PC-3 (cell line): ENCODE measurements around the gene CSDE1. TPM values are rescaled to one million over a fixed set of nuclear protein-coding genes. Genes with fewer than 3 reads are reported as not detected.
A peak's percentile ranks its signal among the peaks of the same experiment; 100 is the strongest.

ENCODE experiments used
- ATAC-seq: fragments of 200-7000 bp; cut with Tn5 transposase; 2 replicates; pipeline ENCODE4 v1.9.1; 2020; ENCODE audit warnings: mild to moderate bottlenecking, moderate library complexity
- BruUV-seq: library from RNA; stranded (reverse); fragments of 400-500 nt; replicated peaks from 2 replicates; lab custom pipeline; 2021; lab: Mats Ljungman, UMichigan
- CTCF ChIA-PET: fragments of 300-600 bp; sonication (Branson Sonifier 250); formaldehyde crosslinking; loops from one replicate; lab custom pipeline; 2022; ENCODE audit warnings: antibody characterized with exemption; lab: Charles Lee
- POLR2A ChIA-PET: fragments of 300-600 bp; sonication (Branson Sonifier 250); formaldehyde crosslinking; loops from one replicate; lab custom pipeline; 2022; ENCODE audit warnings: antibody characterized with exemption; ENCODE audit not compliant: unreplicated experiment; lab: Charles Lee
- DNase-seq: peaks from one replicate; pipeline ENCODE4 v3.0.0-alpha.2; 2015
- H2AFZ ChIP-seq: fragments of 300-600 bp; sonication (generic); 2 replicates; pipeline ENCODE4 v1.6.0; 2016; ENCODE audit warnings: antibody characterized with exemption, low read length
- H3F3A ChIP-seq: fragments of 300-600 bp; sonication (generic); one replicate; pipeline ENCODE4 v1.6.0; 2017; ENCODE audit warnings: antibody characterized with exemption, low read length, control low read depth, mild to moderate bottlenecking; ENCODE audit not compliant: unreplicated experiment
- H3K27ac ChIP-seq: fragments of 300-600 bp; sonication (generic); 2 replicates; pipeline ENCODE4 v1.5.1; 2016; ENCODE audit warnings: mild to moderate bottlenecking, low read length
- H3K27me3 ChIP-seq: fragments of 300-600 bp; sonication (generic); 2 replicates; pipeline ENCODE4 v1.6.1; 2016; ENCODE audit warnings: low read length, mixed read lengths
- H3K36me3 ChIP-seq: fragments of 300-600 bp; sonication (generic); 2 replicates; pipeline ENCODE4 v1.6.1; 2016; ENCODE audit warnings: low read depth, mixed run types, low read length, mixed read lengths
- H3K4me1 ChIP-seq: fragments of 300-600 bp; sonication (generic); 2 replicates; pipeline ENCODE4 v1.5.1; 2016; ENCODE audit warnings: low read length; ENCODE audit not compliant: insufficient read depth
- H3K4me2 ChIP-seq: fragments of 300-600 bp; sonication (generic); 2 replicates; pipeline ENCODE4 v1.6.0; 2016; ENCODE audit warnings: low read length
- H3K4me3 ChIP-seq: fragments of 300-600 bp; sonication (generic); 2 replicates; pipeline ENCODE4 v1.5.1; 2016; ENCODE audit warnings: mild to moderate bottlenecking, low read length, mixed read lengths
- H3K79me2 ChIP-seq: fragments of 300-600 bp; sonication (generic); 2 replicates; pipeline ENCODE4 v1.6.1; 2017; ENCODE audit warnings: low read length, mixed read lengths
- H3K9ac ChIP-seq: fragments of 300-600 bp; sonication (generic); 2 replicates; pipeline ENCODE4 v1.6.0; 2016; ENCODE audit warnings: mild to moderate bottlenecking, low read length
- H3K9me2 ChIP-seq: fragments of 300-600 bp; sonication (generic); replicated peaks from 2 replicates; pipeline ENCODE4 v1.6.1; 2016; ENCODE audit warnings: mixed run types, low read length, mixed read lengths
- H3K9me3 ChIP-seq: fragments of 300-600 bp; sonication (generic); 2 replicates; pipeline ENCODE4 v1.6.1; 2016; ENCODE audit warnings: low read length, mixed read lengths
- H4K20me1 ChIP-seq: fragments of 300-600 bp; sonication (generic); 2 replicates; pipeline ENCODE4 v1.6.1; 2016; ENCODE audit warnings: low read length, mixed read lengths
- CTCF ChIP-seq: fragments of 300-600 bp; sonication (generic); conservative IDR thresholded peaks from 2 replicates; pipeline ENCODE4 v1.5.1; 2017; ENCODE audit warnings: antibody characterized with exemption, low read depth, mild to moderate bottlenecking, low read length
- EZH2 ChIP-seq: fragments of 300-600 bp; sonication (generic); IDR thresholded peaks from one replicate; pipeline ENCODE4 v1.6.1; 2017; ENCODE audit warnings: antibody characterized with exemption, mild to moderate bottlenecking, low read length; ENCODE audit not compliant: unreplicated experiment
- EZH2phosphoT487 ChIP-seq: fragments of 300-600 bp; sonication (generic); IDR thresholded peaks from 2 replicates; pipeline ENCODE4 v1.6.1; 2018; ENCODE audit warnings: mild to moderate bottlenecking, antibody characterized with exemption, low read length, borderline replicate concordance
- intact Hi-C: fragments of 100-400 bp; cut with micrococcal nuclease; formaldehyde crosslinking; loops from 2 replicates; pipeline ENCODE4 v1.9.0; 2023
- total RNA-seq: library from RNA; depleted of rRNA; stranded (reverse); fragments of >200 nt; gene quantifications from 2 replicates; pipeline ENCODE4 v1.2.3, GENCODE V29; 2014

The CSDE1 gene
- total RNA-seq, 1 experiment from 2014 or later: 480 TPM

GRCh38 chr1:114771992-114772391 is 14.2 kb upstream of the CSDE1 start:
- ChIA-PET POLR2A (no interaction called here), CTCF (no interaction called here)
- Histone ChIP-seq H3K4me2 (no peak overlapping the region), H3K9me2 (no peaks in the 10 kb centered on the region), H3K27me3 (no peaks in the 10 kb centered on the region), H3K9ac (no peak overlapping the region), H4K20me1 (no peaks in the 10 kb centered on the region), H2AFZ (no peak overlapping the region), H3F3A (no peaks in the 10 kb centered on the region), H3K36me3 (peaks cover 27% of the 10 kb centered on the region; the same call in 1 of the 2 replicates), H3K4me3 (no peak overlapping the region), H3K79me2 (no peaks in the 10 kb centered on the region), H3K4me1 (no peaks in the 10 kb centered on the region; the same call in 1 of the 2 replicates), H3K9me3 (no peaks in the 10 kb centered on the region), H3K27ac (no peak overlapping the region)
- no TSS peak for BruUV-seq
- intact Hi-C loops: no loop called here
- no peak for ATAC-seq
- no peak for TF ChIP-seq EZH2
- no peak for TF ChIP-seq CTCF
- no peak for TF ChIP-seq EZH2phosphoT487
- no peak for DNase-seq

GRCh38 chr1:114770989-114771388 is 13.2 kb upstream of the CSDE1 start:
- intact Hi-C loops: no loop called here
- DNase-seq (no peak), ATAC-seq (peak; percentile 64)
- Histone ChIP-seq H3K4me3 (no peak overlapping the region), H3K27me3 (no peaks in the 10 kb centered on the region), H4K20me1 (no peaks in the 10 kb centered on the region), H3K4me1 (no peaks in the 10 kb centered on the region; the same call in 1 of the 2 replicates), H3K4me2 (no peak overlapping the region), H3K36me3 (peaks cover 23% of the 10 kb centered on the region; the same call in 1 of the 2 replicates), H3K9ac (no peak overlapping the region), H3K27ac (no peak overlapping the region), H3F3A (no peaks in the 10 kb centered on the region), H3K9me2 (no peaks in the 10 kb centered on the region), H2AFZ (no peak overlapping the region), H3K79me2 (no peaks in the 10 kb centered on the region), H3K9me3 (no peaks in the 10 kb centered on the region)
- ChIA-PET CTCF (no interaction called here), POLR2A (no interaction called here)
- TF ChIP-seq EZH2: no peak
- TF ChIP-seq EZH2phosphoT487: no peak
- TF ChIP-seq CTCF: no peak
- no TSS peak for BruUV-seq

GRCh38 chr1:114764689-114765088 is 6.9 kb upstream of the CSDE1 start:
- intact Hi-C loops: no loop called here
- BruUV-seq: no TSS peak
- no peak overlapping the region for H3K4me2 ChIP-seq
- H3K9ac ChIP-seq: no peak overlapping the region
- no peaks in the 10 kb centered on the region for H4K20me1 ChIP-seq
- DNase-seq (no peak), ATAC-seq (no peak)
- no peaks in the 10 kb centered on the region for H3K27me3 ChIP-seq
- TF ChIP-seq CTCF (no peak), EZH2 (no peak), EZH2phosphoT487 (no peak)
- no peak overlapping the region for H2AFZ ChIP-seq
- CTCF ChIA-PET: no interaction called here
- no peaks in the 10 kb centered on the region for H3K9me2 ChIP-seq
- H3K4me3 ChIP-seq: no peak overlapping the region
- H3K36me3 ChIP-seq: 0 out of 2 replicates have a peak, but pooled peaks cover 3% of the 10 kb centered on the region
- H3K79me2 ChIP-seq: no peaks in the 10 kb centered on the region
- POLR2A ChIA-PET: no interaction called here
- H3F3A ChIP-seq: no peaks in the 10 kb centered on the region
- no peak overlapping the region for H3K27ac ChIP-seq
- H3K4me1 ChIP-seq: no peaks in the 10 kb centered on the region
- no peaks in the 10 kb centered on the region for H3K9me3 ChIP-seq
